NCI-H510A (cell line): Measurements from ENCODE around the gene DUSP16.
"Not testable (repeated sequence)": the region's sequence is repeated elsewhere in the genome, so short reads cannot be mapped to it uniquely, and the experiment has no call there.

ENCODE experiments used
- DNase-seq: peaks from one replicate; lab custom pipeline; 2025; lab: John Stamatoyannopoulos, UW

DUSP16 gene

GRCh38 chr12:12521044-12521485 is 41.6 kb downstream of the DUSP16 start:
- no peak for DNase-seq

DNA sequence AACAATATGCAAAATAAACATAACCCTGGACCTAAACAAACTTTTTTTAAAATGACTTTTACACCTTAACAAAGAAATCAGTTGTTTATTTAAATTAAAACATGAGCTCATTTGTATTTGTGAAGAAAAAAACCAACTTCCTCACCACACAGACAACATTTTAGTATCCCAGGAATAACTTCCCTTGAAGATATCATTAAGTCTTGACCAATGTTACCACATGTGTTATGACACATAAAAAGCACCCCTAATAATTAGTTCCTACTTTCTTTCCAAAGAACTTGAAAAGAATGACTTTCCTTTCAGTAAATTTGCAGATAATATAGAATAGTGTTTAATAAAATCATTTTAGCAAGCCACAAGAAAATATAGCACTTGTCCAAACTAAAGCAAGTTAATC is 42.4 kb downstream of the DUSP16 start:
- no peak for DNase-seq

GRCh38 chr12:12519354-12519998 is 43.2 kb downstream of the DUSP16 start:
- DNase-seq: no peak

- DNase-seq: no peak
These were observed 43.7 kb downstream of the DUSP16 start for GRCh38 chr12:12518919-12519318.

- DNase-seq: no peak
These were observed 44.2 kb downstream of the DUSP16 start for GRCh38 chr12:12518464-12518845.

- DNase-seq: no peak
These were observed 49.2 kb downstream of the DUSP16 start for GRCh38 chr12:12513416-12514006.

GRCh38 chr12:12511895-12512711 is 50.6 kb downstream of the DUSP16 start:
- no peak for DNase-seq

DNA sequence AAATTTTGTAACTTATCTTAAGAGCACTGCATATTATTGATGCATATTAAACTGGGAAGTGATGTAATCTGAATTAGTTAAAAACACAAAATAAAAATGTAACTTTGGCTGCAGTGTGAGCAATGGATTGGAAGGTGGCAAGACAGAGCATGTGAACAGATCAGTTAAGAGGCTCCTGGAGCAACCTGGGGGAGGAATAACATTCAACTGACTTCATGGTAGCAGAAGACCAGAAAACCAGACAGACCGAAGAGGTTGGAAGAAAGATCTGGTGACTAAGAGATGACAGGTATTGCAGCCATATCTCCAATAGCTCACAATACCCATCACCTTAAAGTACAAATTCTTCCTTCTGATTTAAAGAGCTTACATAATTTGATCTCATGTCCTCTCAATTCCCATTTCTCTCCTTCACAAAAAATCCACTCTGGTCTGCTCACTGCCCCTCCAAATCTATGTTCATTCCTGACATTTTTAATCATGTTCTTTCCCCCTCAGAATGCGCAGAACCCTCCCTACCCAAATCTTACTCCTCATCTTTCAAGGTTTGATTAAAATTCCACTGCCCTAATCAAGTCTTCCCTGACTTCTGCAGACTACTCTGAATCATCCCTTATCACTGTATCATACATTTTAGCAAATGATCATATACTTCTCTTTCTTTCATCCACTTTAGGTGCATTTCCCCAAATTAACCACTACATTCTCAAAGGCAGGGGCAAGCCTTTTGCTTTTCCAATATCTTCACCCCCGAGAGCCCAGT is 51.5 kb downstream of the DUSP16 start:
- no peak for DNase-seq

DNA sequence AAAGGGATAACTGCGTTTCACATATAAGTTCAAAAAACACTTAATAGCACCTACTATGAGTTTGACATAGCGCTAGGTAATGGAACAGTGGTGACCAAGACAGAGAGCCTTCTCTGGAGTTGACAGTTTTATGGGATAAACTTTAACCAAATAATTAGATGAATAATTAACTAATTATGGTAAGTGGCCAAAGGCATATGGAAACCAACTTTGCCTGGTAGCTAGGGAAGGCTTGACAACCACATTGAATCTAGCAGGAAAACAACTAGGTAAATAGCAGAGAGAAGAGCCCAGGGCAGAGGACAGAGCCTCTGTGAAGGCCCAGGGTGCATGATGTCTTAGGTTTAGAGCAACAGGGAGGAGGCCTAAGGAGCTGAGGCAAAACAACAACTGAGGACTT is 52.1 kb downstream of the DUSP16 start:
- DNase-seq: no peak

- no peak for DNase-seq
These were observed 52.5 kb downstream of the DUSP16 start for GRCh38 chr12:12510141-12510540.

GRCh38 chr12:12508612-12509011 is 54.1 kb downstream of the DUSP16 start:
- DNase-seq: no peak

DNA sequence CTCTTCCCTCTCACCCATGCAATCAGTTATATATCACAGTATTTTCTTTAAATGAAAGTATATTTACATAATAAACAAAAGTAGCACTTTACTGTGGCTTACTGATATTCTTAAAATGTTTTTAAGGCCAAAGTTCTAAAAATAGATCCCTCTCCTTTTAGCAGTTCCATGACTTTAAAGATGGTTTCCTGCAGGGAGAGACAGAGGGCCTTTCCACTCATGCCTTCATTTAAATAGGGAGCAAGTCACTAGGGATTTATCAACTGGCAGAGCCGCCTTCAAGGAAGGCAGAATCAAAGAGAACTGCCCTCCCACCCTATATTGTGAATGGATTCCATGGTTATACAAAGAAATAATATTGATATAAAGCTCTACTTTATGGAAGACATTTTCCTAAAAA is 55.5 kb downstream of the DUSP16 start:
- no peak for DNase-seq

- DNase-seq: no peak
These were observed 56.2 kb downstream of the DUSP16 start for GRCh38 chr12:12506496-12506890.

- DNase-seq: no peak
These were observed 56.8 kb downstream of the DUSP16 start for GRCh38 chr12:12505544-12506495.

DNA sequence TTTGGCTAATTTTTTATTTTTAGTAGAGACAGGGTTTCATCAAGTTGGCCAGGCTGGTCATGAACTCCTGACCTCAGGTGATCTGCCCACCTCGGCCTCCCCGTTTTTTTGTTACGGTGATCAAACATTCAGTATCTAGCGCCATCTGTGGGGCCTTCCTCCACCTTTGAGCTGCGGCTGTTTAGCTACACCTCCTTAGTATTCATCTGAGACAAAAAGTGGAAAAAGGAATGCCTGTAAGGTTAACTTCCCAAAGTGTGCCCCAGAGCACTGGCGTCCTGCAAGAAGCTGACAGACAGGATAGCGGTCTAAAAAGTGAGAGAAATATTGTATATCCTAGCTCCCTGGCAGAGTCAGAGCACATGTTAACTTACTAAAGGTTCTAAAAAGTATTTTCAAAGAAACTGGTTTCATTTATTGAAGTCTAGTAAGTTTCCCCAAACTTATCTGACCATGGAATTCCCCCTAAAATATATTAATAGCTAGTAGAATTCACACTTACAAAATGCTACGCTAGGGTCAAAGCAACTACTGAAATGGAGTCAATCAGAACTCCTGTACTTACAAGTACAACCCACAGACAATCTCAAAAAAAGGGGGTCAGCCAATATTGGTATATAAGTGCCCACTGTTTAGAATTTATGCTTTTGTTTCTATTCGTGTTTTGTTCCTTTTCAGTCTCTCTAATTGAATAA is 59.1 kb downstream of the DUSP16 start:
- DNase-seq: no peak

- no peak for DNase-seq
These were observed 59.9 kb downstream of the DUSP16 start for GRCh38 chr12:12502815-12503151.

DNA sequence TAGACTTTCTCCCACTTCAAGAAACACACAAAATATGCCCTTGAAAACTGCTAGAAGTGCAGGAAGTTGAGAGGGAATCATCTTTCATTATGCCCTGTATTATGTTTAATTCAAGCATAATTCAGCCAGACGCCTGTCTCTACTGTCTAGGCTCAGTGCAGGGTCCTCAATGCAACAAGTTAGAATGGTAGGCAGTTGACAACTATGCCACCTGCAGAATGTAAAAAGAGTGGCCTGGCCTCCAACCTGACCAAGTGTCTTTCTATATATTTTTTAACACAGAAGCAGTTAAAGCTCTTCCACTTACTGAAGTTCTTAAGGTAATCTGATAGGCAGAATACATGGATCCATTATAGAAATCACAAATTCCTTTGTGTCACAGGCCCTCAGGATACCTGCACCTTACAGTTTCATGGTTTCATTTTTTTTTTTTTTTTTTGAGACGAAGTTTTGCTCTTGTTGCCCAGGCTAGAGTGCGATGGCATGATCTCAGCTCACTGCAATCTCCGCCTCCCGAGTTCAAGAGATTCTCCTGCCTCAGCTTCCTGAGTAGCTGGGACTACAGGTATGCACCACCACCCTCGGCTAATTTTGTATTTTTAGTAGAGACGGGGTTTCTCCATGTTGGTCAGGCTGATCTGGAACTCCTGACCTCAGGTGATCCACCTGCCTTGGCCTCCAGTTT is 60.4 kb downstream of the DUSP16 start:
- not testable (repeated sequence) for DNase-seq

- DNase-seq: no peak
These were observed 61.5 kb downstream of the DUSP16 start for GRCh38 chr12:12501121-12501520.

GRCh38 chr12:12499909-12500604 is 62.6 kb downstream of the DUSP16 start:
- no peak for DNase-seq

DNA sequence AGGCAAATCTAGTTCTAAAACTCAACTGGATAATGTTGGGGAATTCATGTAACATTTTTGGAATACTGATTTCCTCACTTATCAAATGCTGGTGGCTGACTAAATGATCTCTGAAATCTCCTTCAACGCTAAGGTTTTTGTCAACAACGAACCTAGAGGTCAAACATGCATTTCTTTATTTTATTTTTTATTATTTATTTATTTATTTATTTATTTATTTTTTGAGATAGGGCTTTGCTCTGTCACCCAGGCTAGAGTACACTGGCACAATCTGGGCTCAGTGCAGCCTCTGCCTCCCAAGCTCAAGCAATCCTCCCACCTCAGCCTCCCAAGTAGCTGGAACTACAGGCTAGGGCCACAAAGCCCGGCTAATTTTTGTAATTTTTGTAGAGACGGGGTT is 64.5 kb downstream of the DUSP16 start:
- DNase-seq: no peak
